IPS DF 4.7 (cell line): Measurements from ENCODE around the gene CASKIN2.

Experiments used
- DNase-seq: peaks from one replicate; pipeline ENCODE4 v3.0.0-alpha.2; 2013; ENCODE audit warnings: low spot score; ENCODE audit errors: extremely low read depth

CASKIN2 gene

GRCh38 chr17:75506888-75507287 is 8.4 kb downstream of the CASKIN2 start:
- DNase-seq, result no peak

GRCh38 chr17:75506134-75506533 is 9.2 kb downstream of the CASKIN2 start:
- no peak for DNase-seq

- DNase-seq, result no peak
Measured at GRCh38 chr17:75505640-75506039, 9.7 kb downstream of the CASKIN2 start.

GRCh38 chr17:75505152-75505409 is 10.3 kb downstream of the CASKIN2 start:
- no peak for DNase-seq

- no peak for DNase-seq
Measured at GRCh38 chr17:75504347-75505151, 10.8 kb downstream of the CASKIN2 start.

- no peak for DNase-seq
Measured at GRCh38 chr17:75503976-75504346, 11.4 kb downstream of the CASKIN2 start.

GRCh38 chr17:75503337-75503950 is 11.9 kb downstream of the CASKIN2 start:
- DNase-seq, result no peak

GRCh38 chr17:75502721-75503329 is 12.5 kb downstream of the CASKIN2 start:
- DNase-seq, result no peak

- no peak for DNase-seq
Measured at GRCh38 chr17:75502072-75502720, 13.1 kb downstream of the CASKIN2 start.

- DNase-seq, result no peak
Measured at GRCh38 chr17:75501378-75502071, 13.8 kb downstream of the CASKIN2 start.

- DNase-seq, result no peak
Measured at GRCh38 chr17:75500419-75501216, 14.7 kb downstream of the CASKIN2 start.

GRCh38 chr17:75499313-75500022 is 15.9 kb downstream of the CASKIN2 start:
- no peak for DNase-seq

GRCh38 chr17:75498726-75499213 is 16.6 kb downstream of the CASKIN2 start:
- no peak for DNase-seq

GRCh38 chr17:75498039-75498725 is 17.2 kb downstream of the CASKIN2 start:
- DNase-seq, result no peak

GRCh38 chr17:75496005-75496404 is 19.3 kb downstream of the CASKIN2 start:
- DNase-seq, result no peak

- DNase-seq, result no peak
Measured at GRCh38 chr17:75494326-75494877, 20.9 kb downstream of the CASKIN2 start.

GRCh38 chr17:75493476-75494129 is 21.7 kb downstream of the CASKIN2 start:
- no peak for DNase-seq

GRCh38 chr17:75492555-75493168 is 22.7 kb downstream of the CASKIN2 start:
- no peak for DNase-seq
